Measurements from ENCODE around the gene SLCO3A1.

Gene SLCO3A1

DNA sequence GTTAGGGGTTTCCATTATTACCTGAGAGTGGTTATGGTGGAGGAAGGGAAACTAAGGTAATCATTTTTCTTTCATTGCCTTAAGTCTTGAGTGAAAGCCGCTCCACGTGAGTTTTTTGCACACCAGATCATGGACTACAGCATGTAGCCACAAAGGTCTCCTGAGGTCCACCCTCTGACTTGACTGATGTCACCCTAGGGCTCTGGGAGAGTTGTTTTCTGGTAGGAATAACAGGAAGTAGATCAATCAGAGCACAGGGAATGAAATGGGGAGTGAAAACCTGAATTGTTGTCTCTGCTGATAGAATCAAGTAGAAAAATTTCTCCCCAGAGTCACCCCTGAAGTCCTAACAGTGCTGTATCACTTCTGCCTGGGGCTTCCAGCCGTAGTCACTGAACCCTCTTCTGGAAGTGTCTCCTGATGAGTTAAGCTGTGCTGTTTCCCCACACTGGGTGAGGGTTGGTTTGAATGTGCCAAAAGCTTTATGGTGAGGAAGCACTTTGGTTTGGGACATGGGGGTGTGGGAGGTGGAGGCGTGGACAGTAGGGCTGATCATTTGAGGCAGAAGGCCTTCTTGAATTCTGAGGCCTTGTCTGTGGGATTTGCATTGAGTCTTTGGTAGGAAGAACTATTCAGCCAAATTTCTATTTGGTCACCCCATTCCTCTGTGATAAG is 64.3 kb downstream of the SLCO3A1 start:
- DNase-seq (ENCODE audit: low spot score in 2 of 2) = no peak
- H3K4me3 ChIP-seq = no peak overlapping the region
- H3K9me3 ChIP-seq = no peaks in the 10 kb centered on the region
- no peaks in the 10 kb centered on the region for H3K27me3 ChIP-seq (ENCODE audit: low read depth)
- no peaks in the 10 kb centered on the region for H3K36me3 ChIP-seq (replicated peaks)
- in situ Hi-C loops (cut with MboI; ENCODE audit: low sequenced_read_pairs) = no loop called here
- H3K4me1 ChIP-seq = no peaks in the 10 kb centered on the region

DNA sequence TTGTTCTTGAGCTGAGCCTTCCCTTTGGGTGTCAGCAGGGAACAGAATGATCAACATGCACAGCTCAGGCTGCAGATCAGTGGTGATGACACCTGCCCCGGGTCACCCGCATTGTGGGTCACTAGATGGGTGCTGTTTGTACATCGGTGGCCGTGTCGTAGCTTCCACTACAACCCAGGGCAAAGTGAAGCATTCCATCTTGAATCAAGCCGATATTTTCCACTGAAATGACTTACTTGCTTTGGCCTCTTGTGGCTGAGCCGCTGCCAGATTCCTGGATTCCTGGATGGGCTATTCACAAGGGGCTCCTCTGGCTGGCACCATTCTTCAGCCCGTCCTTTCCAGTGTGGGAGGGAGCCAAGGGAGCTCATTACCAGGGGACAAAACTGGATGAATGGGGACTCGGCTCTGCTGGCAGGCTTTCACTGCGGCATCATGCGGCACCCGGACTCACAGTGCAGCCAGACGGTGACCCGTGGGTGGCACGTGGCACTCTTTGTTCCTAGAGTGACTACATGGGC is 65.6 kb downstream of the SLCO3A1 start:
- in situ Hi-C loops (cut with MboI; ENCODE audit: low sequenced_read_pairs) = no loop called here

DNA sequence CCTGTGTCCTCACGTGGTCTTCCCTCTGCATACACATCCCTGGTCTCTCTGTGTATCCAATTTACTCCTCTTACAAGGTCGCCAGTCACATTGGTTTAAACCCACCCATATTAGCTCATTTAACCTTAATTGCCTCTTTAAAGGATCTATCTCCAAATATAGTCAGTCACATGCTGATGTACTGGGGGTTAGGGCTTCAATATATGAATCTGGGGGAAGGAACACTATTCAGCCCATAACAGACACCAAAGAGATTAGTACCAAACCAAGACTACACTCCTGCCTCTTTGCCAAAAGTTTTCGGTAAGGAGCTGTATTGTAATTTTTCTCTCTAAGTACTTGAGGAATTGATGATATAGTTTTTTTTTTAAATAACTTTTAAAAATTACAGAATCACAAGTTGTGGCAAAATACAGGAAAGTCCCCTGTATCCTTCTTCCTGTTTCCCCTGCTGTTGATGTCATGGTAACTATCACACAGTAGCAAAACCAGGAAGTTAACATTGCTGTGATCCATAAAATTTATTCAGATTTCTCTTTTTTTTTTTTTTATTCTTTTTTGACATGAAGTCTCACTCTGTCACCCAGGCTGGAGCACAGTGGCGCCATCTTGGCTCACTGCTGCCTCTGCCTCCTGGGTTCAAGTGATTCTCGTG is 67.8 kb downstream of the SLCO3A1 start:
- no peak overlapping the region for H3K4me3 ChIP-seq
- no peaks in the 10 kb centered on the region for H3K4me1 ChIP-seq
- no peaks in the 10 kb centered on the region for H3K36me3 ChIP-seq (replicated peaks)
- DNase-seq (ENCODE audit: low spot score in 2 of 2) = no peak
- in situ Hi-C loops (cut with MboI; ENCODE audit: low sequenced_read_pairs) = no loop called here
- no peaks in the 10 kb centered on the region for H3K9me3 ChIP-seq
- no peaks in the 10 kb centered on the region for H3K27me3 ChIP-seq (ENCODE audit: low read depth)

More for the DNA sequence above, 65.6 kb downstream of the SLCO3A1 start:
- no peak for DNase-seq (ENCODE audit: low spot score in 2 of 2)
- Histone ChIP-seq H3K27me3 (ENCODE audit: low read depth) (no peaks in the 10 kb centered on the region), H3K4me3 (no peak overlapping the region), H3K9me3 (no peaks in the 10 kb centered on the region), H3K4me1 (no peaks in the 10 kb centered on the region), H3K36me3 (replicated peaks) (no peaks in the 10 kb centered on the region)

DNA sequence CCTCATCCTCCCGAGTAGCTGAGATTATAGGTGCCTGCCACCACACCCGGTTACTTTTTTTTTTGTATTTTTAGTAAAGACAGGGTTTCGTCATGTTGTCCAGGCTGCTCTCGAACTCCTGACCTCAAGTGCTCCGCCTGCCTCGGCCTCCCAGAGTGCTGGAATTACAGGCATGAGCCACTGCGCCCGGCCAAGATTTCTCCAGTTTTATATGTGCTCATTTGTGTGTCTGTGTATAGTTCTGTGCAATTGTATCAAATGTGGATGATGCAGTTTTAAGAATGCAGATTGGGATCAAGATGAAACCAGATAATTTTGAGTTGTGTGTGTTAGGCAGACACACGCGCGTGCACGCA is 68.3 kb downstream of the SLCO3A1 start:
- H3K27me3 ChIP-seq (ENCODE audit: low read depth) = no peaks in the 10 kb centered on the region
- in situ Hi-C loops (cut with MboI; ENCODE audit: low sequenced_read_pairs) = no loop called here
- H3K4me1 ChIP-seq = no peaks in the 10 kb centered on the region
- no peaks in the 10 kb centered on the region for H3K36me3 ChIP-seq (replicated peaks)
- DNase-seq (ENCODE audit: low spot score in 2 of 2) = no peak
- H3K4me3 ChIP-seq = no peak overlapping the region
- no peaks in the 10 kb centered on the region for H3K9me3 ChIP-seq

DNA sequence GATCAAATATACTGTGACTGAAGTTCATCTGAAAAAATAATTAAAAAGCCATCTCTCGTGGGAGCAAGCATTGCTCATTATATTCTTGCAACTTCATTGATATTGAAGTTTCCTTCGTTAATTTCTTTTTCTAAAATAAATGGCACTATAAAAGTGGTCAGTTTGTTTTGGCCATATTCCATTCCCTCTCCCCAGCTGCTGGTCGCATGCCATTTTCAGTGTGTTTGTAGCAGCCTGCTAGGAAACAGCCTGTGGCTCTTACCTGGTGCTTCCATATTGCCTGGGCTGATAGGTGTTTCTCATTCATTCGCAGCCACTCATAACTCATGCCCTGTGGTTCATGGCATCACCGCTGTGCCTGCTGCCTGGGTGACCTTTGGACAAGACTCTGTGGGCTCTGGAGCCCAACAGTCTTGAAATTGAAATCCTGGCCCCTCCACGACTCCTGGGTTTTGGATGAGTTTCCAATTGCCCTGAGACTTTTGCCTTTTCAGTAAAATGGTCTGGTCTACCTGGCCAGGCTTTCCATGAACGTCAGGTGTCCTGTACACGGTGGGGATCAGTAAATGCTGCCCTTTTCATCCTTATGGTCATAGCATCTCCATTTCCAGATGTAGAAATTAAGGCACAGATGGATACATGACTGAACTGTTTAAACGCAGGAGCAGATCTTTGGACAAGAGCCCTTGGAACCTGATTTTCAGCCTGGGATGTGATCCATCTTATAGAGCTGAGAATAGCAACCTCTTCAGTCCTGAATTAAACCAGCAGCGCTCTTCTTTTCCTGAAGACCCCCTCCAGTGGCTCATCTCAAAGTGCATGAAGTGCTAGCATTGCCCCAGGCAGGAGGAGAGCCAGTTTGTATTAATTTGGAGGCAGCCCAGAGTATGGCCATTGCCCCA is 69.4 kb downstream of the SLCO3A1 start:
- no peak for DNase-seq (ENCODE audit: low spot score in 2 of 2)
- no peaks in the 10 kb centered on the region for H3K4me1 ChIP-seq
- in situ Hi-C loops (cut with MboI; ENCODE audit: low sequenced_read_pairs) = no loop called here

GRCh38 chr15:91924183-91924582 is 70.7 kb downstream of the SLCO3A1 start:
- in situ Hi-C loops (cut with MboI; ENCODE audit: low sequenced_read_pairs) = no loop called here
- H3K4me3 ChIP-seq = no peak overlapping the region

More for the DNA sequence above, 69.4 kb downstream of the SLCO3A1 start:
- H3K9me3 ChIP-seq = no peaks in the 10 kb centered on the region
- no peaks in the 10 kb centered on the region for H3K27me3 ChIP-seq (ENCODE audit: low read depth)
- no peaks in the 10 kb centered on the region for H3K36me3 ChIP-seq (replicated peaks)
- no peak overlapping the region for H3K4me3 ChIP-seq

GRCh38 chr15:91924837-91925495 is 71.5 kb downstream of the SLCO3A1 start:
- H3K27me3 ChIP-seq (ENCODE audit: low read depth) = no peaks in the 10 kb centered on the region
- H3K4me1 ChIP-seq = no peaks in the 10 kb centered on the region
- in situ Hi-C loops (cut with MboI; ENCODE audit: low sequenced_read_pairs) = no loop called here
- DNase-seq (ENCODE audit: low spot score in 2 of 2) = no peak
- H3K36me3 ChIP-seq (replicated peaks) = no peaks in the 10 kb centered on the region
- H3K4me3 ChIP-seq = no peak overlapping the region
- H3K9me3 ChIP-seq = no peaks in the 10 kb centered on the region

More at GRCh38 chr15:91924183-91924582, 70.7 kb downstream of the SLCO3A1 start:
- no peaks in the 10 kb centered on the region for H3K9me3 ChIP-seq
- H3K4me1 ChIP-seq = no peaks in the 10 kb centered on the region
- H3K36me3 ChIP-seq (replicated peaks) = no peaks in the 10 kb centered on the region
- H3K27me3 ChIP-seq (ENCODE audit: low read depth) = no peaks in the 10 kb centered on the region
- DNase-seq (ENCODE audit: low spot score in 2 of 2) = no peak

DNA sequence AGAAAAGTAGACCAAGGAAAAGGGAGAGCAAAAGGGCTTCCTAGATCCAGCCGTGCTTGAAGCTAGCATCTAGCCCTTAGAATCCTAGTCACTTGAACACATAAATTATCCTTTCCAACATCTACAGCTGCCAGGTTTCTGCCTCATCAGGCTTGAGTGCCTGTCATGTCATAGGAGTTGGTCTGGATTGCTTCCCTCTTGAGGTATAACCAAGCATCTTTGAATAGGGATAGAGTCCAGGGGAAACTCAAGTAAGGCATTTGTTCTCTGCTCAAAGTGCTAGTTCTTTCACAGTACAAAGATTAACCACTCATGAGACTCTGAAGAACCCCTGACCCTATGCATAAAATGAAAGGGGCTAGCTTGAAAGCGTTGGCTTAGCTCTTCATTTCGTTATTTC is 72.3 kb downstream of the SLCO3A1 start:
- no peaks in the 10 kb centered on the region for H3K9me3 ChIP-seq
- no peaks in the 10 kb centered on the region for H3K36me3 ChIP-seq (replicated peaks)
- no peaks in the 10 kb centered on the region for H3K27me3 ChIP-seq (ENCODE audit: low read depth)
- in situ Hi-C loops (cut with MboI; ENCODE audit: low sequenced_read_pairs) = no loop called here
- no peak overlapping the region for H3K4me3 ChIP-seq
- DNase-seq (ENCODE audit: low spot score in 2 of 2) = no peak
- H3K4me1 ChIP-seq = no peaks in the 10 kb centered on the region

- Histone ChIP-seq H3K4me3 (no peak overlapping the region), H3K9me3 (no peaks in the 10 kb centered on the region), H3K4me1 (no peaks in the 10 kb centered on the region), H3K27me3 (ENCODE audit: low read depth) (no peaks in the 10 kb centered on the region), H3K36me3 (replicated peaks) (no peaks in the 10 kb centered on the region)
- no peak for DNase-seq (ENCODE audit: low spot score in 2 of 2)
- in situ Hi-C loops (cut with MboI; ENCODE audit: low sequenced_read_pairs) = no loop called here
Measured at GRCh38 chr15:91926908-91927270, 73.4 kb downstream of the SLCO3A1 start.

DNA sequence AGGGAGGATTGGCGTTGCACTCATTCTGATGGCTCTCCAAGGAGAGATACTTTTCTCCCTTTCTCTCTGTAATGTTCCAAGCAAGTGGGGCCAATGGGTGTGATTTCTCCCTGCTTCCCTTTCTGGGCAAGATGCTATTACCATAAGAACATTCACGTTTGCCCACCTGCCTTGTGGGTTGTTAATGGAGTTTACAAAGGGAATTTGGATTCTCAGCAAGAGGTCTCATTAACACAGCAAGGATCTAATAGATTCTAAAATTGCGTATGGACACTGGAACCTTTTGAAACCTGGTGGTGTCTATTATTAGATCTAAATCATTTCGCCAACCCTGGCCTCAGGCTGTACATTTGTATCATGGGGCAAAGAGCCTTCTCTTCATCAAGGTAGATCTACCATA is 74.1 kb downstream of the SLCO3A1 start:
- no peak for DNase-seq (ENCODE audit: low spot score in 2 of 2)
- H3K4me3 ChIP-seq = no peak overlapping the region
- H3K4me1 ChIP-seq = no peaks in the 10 kb centered on the region
- H3K27me3 ChIP-seq (ENCODE audit: low read depth) = no peaks in the 10 kb centered on the region
- in situ Hi-C loops (cut with MboI; ENCODE audit: low sequenced_read_pairs) = no loop called here
- no peaks in the 10 kb centered on the region for H3K9me3 ChIP-seq
- no peaks in the 10 kb centered on the region for H3K36me3 ChIP-seq (replicated peaks)

DNA sequence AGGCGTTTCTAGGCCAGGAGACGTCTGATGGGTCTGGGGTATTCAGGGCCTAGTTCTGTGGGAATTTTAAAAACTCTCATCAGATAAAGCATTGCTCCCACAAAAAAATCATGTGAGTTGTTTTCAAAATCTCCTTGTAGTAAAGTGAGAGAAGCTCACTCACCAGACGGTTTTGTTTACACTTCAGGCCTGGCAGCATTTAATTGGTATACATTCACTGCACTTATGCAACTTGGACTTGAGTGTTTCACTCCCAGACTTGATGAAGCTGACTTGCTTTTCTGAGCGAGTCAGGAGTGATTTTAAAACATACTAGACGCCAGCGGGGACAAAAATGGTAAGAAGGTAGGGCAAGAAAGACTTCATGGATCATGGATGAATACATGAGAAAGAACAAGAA is 75.2 kb downstream of the SLCO3A1 start:
- no peak for DNase-seq (ENCODE audit: low spot score in 2 of 2)
- H3K4me1 ChIP-seq = no peaks in the 10 kb centered on the region
- H3K4me3 ChIP-seq = no peak overlapping the region
- in situ Hi-C loops (cut with MboI; ENCODE audit: low sequenced_read_pairs) = no loop called here
- H3K36me3 ChIP-seq (replicated peaks) = no peaks in the 10 kb centered on the region
- H3K27me3 ChIP-seq (ENCODE audit: low read depth) = no peaks in the 10 kb centered on the region
- no peaks in the 10 kb centered on the region for H3K9me3 ChIP-seq

DNA sequence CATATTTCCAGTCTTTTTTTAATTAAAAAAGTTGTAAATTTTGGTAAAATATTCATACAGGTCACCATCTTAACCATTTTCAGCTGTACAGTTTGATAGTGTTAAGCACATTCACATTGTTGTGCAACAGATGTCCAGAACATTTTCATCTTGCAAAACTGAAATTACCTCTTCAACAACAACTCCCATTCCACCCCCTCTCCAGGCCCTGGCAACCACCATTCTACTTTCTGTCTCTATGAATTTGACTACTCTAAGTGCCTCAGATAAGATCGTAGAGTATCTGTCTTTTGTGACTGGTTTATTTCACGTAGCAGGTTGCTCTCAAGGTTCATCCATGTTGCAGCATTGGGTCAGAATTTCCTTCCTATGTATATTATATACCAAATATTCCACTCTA is 76.0 kb downstream of the SLCO3A1 start:
- H3K9me3 ChIP-seq = no peaks in the 10 kb centered on the region
- H3K4me3 ChIP-seq = no peak overlapping the region
- no peaks in the 10 kb centered on the region for H3K4me1 ChIP-seq
- in situ Hi-C loops (cut with MboI; ENCODE audit: low sequenced_read_pairs) = no loop called here
- DNase-seq (ENCODE audit: low spot score in 2 of 2) = no peak
- H3K27me3 ChIP-seq (ENCODE audit: low read depth) = no peaks in the 10 kb centered on the region
- no peaks in the 10 kb centered on the region for H3K36me3 ChIP-seq (replicated peaks)

DNA sequence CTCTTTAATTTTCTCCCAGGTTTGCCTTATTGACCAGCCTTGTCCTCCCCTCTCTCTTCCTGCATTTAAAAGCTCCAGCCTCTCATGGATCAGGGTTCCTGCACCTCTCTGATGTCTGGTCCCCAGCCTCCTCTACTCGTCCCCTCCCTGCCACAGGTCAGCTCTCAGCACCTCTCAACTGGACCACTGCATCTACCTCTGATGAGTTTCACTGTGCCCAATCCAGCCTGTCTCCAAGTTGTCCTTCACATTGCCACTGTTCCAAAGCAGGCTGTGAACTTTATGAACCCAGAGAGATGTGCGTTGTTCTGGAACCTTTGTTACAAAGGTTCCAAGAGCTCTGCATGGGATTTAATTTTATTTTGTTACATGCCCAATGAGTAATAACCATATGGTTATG is 76.6 kb downstream of the SLCO3A1 start:
- in situ Hi-C loops (cut with MboI; ENCODE audit: low sequenced_read_pairs) = no loop called here
- no peak for DNase-seq (ENCODE audit: low spot score in 2 of 2)
- Histone ChIP-seq H3K4me1 (no peaks in the 10 kb centered on the region), H3K27me3 (ENCODE audit: low read depth) (no peaks in the 10 kb centered on the region), H3K4me3 (no peak overlapping the region), H3K36me3 (replicated peaks) (no peaks in the 10 kb centered on the region), H3K9me3 (no peaks in the 10 kb centered on the region)

Data from HAP-1 (cell line).